OCI-LY3 (cell line): ENCODE results near the gene CDH4.

Experiments used
- CTCF ChIP-seq: fragments of 200-600, 300-600 bp; sonication (generic); IDR thresholded peaks from 2 replicates; pipeline ENCODE4 v1.5.1; 2014; ENCODE audit warnings: antibody characterized with exemption, low read length, low read depth
- EZH2phosphoT487 ChIP-seq: fragments of 200-600 bp; shearing (Covaris generic); IDR thresholded peaks from 2 replicates; pipeline ENCODE4 v1.6.1; 2018; ENCODE audit warnings: antibody characterized with exemption, mixed run types, low read depth

GRCh38 chr20:61931476-61932198 lies 679.6 kb downstream of the CDH4 start:
- TF ChIP-seq CTCF (no peak), EZH2phosphoT487 (no peak)
